IPS DF 4.7 (cell line): ENCODE results near the gene DISP1.

Experiments used
- DNase-seq: peaks from one replicate; pipeline ENCODE4 v3.0.0-alpha.2; 2013; ENCODE audit warnings: low spot score; ENCODE audit errors: extremely low read depth

DISP1 gene

DNA sequence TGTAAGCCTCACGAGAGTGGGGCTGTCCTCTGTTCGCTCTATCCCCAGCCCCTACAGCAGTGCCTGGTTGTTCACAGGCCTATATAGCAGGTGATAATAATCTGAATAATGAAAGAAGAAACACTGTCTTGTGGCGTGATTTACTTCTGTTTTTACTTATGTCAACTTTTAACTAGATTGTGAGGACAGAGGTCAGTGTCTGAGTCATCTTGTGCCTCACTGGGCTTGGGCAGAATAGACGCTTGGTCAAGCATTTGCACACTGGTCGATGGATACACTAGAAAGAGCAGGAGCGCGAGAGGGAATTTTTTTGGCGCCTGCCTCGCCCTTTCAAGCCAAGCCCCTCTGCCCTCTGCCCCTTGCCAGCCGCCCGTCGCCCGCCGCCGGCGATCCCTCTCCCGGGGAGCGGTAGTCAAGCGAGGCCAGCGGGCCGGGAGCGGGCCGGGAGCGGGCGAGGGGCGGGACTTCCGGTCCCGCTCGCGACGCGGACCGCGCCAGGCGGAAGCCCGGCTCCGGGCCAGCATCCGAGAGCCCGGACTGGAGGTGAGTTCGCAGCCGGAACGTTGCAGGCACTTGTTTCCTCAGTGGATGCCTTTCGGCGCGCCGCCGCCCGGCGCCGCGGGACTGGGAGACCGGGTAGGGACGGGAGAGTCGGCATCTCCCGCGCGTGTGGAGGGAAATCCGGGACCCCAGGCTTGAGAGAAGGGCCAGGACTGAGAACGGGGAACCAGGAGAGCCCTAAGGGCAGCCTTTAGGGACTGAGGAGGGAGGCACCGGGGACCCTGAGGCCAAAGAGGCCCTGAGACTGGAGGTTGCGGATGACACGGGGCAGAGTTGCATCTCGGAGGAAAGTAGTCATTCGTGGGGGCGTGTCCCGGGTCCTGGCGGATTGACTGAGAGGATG, at the start of gene DISP1:
Gene DISP1, plus strand, starts transcription at position 504 of the 904 bp plus-strand sequence. CDS start 127,785 bp downstream, outside the sequence.
- DNase-seq: peak; percentile 25

- no peak for DNase-seq
Observed at GRCh38 chr1:222767152-222767571, 47.7 kb upstream of the DISP1 start.

DNA sequence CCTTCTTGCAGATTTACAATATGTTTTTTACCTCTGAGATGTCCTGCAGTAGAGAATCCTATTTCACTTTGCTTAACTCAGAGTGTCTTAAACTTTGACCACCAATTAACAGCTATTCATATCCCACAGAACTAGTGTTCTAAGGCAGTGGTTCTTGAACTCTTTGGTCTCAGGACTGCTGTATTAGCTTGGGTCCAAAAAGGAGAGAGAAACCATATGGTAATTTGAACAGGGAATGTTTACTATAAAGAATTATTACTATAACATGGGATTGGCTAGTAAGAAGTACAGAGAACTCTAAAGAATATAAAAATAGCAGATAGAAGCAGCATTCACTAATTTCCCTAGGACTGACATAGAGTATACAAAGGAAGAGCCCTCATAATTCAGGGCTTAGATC, 46.2 kb upstream of the DISP1 start:
- DNase-seq: no peak

- no peak for DNase-seq
Observed at GRCh38 chr1:222769181-222769580, 45.7 kb upstream of the DISP1 start.

GRCh38 chr1:222769971-222770620, 44.7 kb upstream of the DISP1 start:
- DNase-seq: no peak

- DNase-seq: no peak
Observed at GRCh38 chr1:222772996-222773379, 41.9 kb upstream of the DISP1 start.

DNA sequence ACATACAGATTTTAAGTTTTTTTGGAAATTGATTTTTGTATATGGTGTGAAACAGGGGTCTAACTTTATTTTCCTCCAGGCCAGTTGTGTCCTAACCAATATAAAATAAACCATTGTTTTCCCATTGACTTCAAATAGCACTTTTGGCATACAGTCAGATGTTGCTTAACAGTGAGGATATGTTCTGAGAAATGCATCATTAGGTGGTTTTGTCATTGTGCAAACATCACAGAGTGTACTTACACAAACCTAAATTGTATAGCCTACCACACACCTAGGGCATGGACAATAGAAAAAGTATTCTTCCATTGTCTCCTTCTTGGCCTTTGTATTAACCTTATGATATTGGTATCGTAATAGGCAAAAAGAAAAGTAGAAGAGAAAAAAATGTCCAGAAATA, 37.4 kb upstream of the DISP1 start:
- DNase-seq: no peak

GRCh38 chr1:222777977-222778376, 36.9 kb upstream of the DISP1 start:
- DNase-seq: no peak

- DNase-seq: no peak
Observed at GRCh38 chr1:222781251-222781650, 33.6 kb upstream of the DISP1 start.

- no peak for DNase-seq
Observed at GRCh38 chr1:222783051-222783450, 31.8 kb upstream of the DISP1 start.

GRCh38 chr1:222784371-222784770, 30.5 kb upstream of the DISP1 start:
- DNase-seq: no peak

- DNase-seq: no peak
Observed at GRCh38 chr1:222784916-222785315, 29.9 kb upstream of the DISP1 start.

DNA sequence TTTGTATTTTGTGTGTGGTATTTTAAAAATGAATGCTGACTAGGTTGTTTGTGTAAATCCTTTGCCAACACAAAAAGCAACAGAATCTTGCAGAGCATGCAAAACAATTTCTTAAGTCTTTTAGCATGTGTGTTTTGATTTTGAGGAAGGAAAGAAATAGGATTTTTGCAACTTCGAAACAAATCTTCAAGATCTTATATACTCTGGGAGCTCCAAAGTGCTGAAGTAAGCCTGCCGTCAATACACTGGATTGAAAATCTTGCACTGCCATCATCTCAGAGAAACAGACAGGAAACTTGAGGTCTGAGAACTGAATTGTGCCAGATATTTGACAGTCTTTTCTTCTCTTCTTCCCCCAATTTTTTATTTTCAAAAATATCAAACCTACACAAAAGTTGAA, 29.3 kb upstream of the DISP1 start:
- no peak for DNase-seq

- no peak for DNase-seq
Observed at GRCh38 chr1:222786121-222786520, 28.7 kb upstream of the DISP1 start.

DNA sequence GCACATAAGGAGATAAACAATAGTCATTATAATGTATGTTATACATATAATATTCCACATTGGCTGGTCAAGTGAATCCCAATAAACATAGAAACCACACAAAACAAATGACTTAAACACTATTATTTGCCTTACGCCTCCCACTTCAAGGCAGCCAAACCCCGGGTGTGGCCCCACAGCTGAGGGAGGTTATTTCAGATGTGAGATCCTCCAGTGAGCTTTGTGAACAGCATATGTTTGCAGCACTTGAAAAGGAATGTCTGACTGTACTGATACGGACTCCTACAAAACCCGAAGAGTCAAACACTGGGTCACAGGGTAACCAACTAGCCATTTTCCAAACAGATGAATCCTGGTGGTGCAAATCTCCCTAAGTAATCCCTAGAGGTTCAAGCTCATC, 27.1 kb upstream of the DISP1 start:
- DNase-seq: no peak

GRCh38 chr1:222788402-222789156, 26.3 kb upstream of the DISP1 start:
- no peak for DNase-seq

- no peak for DNase-seq
Observed at GRCh38 chr1:222790115-222790514, 24.7 kb upstream of the DISP1 start.

DNA sequence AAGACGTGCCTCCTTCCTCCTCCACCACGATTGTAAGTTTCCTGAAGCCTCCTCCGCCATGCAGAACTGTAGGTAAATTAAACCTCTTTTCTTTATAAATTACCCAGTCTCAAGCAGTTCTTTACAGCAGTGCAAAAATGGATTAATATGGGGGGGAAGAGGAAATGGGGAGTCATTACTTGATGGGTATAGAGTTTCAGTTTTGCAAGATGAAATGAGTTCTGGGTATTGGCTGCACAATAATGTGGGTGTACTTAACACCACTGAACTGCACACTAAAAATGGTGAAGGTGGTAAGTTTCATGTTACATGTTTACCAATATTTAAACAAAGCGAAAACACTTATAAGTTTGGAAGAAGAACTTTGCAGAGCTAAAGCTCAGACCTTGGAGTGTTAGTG, 24.3 kb upstream of the DISP1 start:
- DNase-seq: no peak

- no peak for DNase-seq
Observed at GRCh38 chr1:222791006-222791710, 23.7 kb upstream of the DISP1 start.

- no peak for DNase-seq
Observed at GRCh38 chr1:222792744-222793143, 22.1 kb upstream of the DISP1 start.
